ENCODE measurements around the gene KIF1A.

The KIF1A gene

GRCh38 chr2:240725671-240726070 is 94.3 kb downstream of the KIF1A start:
- no peak for DNase-seq (ENCODE audit: low read depth)
- H3K4me3 ChIP-seq (ENCODE audit: control insufficient read depth, low read depth, low read length), result no peak overlapping the region
- no peak for TF ChIP-seq CTCF (IDR thresholded peaks at IDR 0.05; ENCODE audit: control insufficient read depth, insufficient read depth, low read depth, low read length, missing control alignments)

- H3K4me3 ChIP-seq (ENCODE audit: control insufficient read depth, low read depth, low read length), result no peak overlapping the region
- DNase-seq (ENCODE audit: low read depth), result no peak
- TF ChIP-seq CTCF (IDR thresholded peaks at IDR 0.05; ENCODE audit: control insufficient read depth, insufficient read depth, low read depth, low read length, missing control alignments), result no peak
Measured at GRCh38 chr2:240725266-240725665, 94.8 kb downstream of the KIF1A start.

- no peak overlapping the region for H3K4me3 ChIP-seq (ENCODE audit: control insufficient read depth, low read depth, low read length)
- no peak for DNase-seq (ENCODE audit: low read depth)
- no peak for TF ChIP-seq CTCF (IDR thresholded peaks at IDR 0.05; ENCODE audit: control insufficient read depth, insufficient read depth, low read depth, low read length, missing control alignments)
Measured at GRCh38 chr2:240724431-240724830, 95.6 kb downstream of the KIF1A start.

- DNase-seq (ENCODE audit: low read depth), result no peak
- no peak for TF ChIP-seq CTCF (IDR thresholded peaks at IDR 0.05; ENCODE audit: control insufficient read depth, insufficient read depth, low read depth, low read length, missing control alignments)
- H3K4me3 ChIP-seq (ENCODE audit: control insufficient read depth, low read depth, low read length), result no peak overlapping the region
Measured at GRCh38 chr2:240723851-240724250, 96.2 kb downstream of the KIF1A start.

- no peak for TF ChIP-seq CTCF (IDR thresholded peaks at IDR 0.05; ENCODE audit: control insufficient read depth, insufficient read depth, low read depth, low read length, missing control alignments)
- no peak overlapping the region for H3K4me3 ChIP-seq (ENCODE audit: control insufficient read depth, low read depth, low read length)
- no peak for DNase-seq (ENCODE audit: low read depth)
Measured at GRCh38 chr2:240722796-240723735, 97.0 kb downstream of the KIF1A start.

GRCh38 chr2:240722376-240722775 is 97.6 kb downstream of the KIF1A start:
- DNase-seq (ENCODE audit: low read depth), result no peak
- no peak overlapping the region for H3K4me3 ChIP-seq (ENCODE audit: control insufficient read depth, low read depth, low read length)
- no peak for TF ChIP-seq CTCF (IDR thresholded peaks at IDR 0.05; ENCODE audit: control insufficient read depth, insufficient read depth, low read depth, low read length, missing control alignments)

All from AG09309 (cell line).